ENCODE data around the gene NFKBIZ.

DNA sequence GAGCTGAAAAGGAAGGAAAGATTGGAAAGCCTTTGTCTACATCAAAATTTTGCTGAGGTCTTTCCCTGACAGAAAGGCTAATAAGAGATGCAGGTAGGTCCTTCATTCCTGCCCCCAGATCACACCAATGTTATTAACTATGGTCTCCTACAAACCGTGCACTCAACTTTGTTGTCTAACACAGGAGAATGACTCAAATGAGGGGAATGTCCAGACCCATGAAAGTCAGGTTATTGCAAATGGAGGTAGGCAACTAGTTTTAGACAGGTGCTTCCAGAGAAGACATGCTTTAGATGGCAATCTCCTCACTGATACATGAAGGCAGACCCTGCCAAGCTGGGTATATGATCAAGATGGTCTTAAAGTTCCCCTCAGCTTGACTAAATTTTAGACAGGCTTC lies 51.0 kb downstream of the NFKBIZ start:
- TF ChIP-seq, protein P1, sequence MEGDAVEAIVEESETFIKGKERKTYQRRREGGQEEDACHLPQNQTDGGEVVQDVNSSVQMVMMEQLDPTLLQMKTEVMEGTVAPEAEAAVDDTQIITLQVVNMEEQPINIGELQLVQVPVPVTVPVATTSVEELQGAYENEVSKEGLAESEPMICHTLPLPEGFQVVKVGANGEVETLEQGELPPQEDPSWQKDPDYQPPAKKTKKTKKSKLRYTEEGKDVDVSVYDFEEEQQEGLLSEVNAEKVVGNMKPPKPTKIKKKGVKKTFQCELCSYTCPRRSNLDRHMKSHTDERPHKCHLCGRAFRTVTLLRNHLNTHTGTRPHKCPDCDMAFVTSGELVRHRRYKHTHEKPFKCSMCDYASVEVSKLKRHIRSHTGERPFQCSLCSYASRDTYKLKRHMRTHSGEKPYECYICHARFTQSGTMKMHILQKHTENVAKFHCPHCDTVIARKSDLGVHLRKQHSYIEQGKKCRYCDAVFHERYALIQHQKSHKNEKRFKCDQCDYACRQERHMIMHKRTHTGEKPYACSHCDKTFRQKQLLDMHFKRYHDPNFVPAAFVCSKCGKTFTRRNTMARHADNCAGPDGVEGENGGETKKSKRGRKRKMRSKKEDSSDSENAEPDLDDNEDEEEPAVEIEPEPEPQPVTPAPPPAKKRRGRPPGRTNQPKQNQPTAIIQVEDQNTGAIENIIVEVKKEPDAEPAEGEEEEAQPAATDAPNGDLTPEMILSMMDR (IDR thresholded peaks at IDR 0.05; ENCODE audit: low read depth, low read length), result no peak
- no peak for TF ChIP-seq EZH2phosphoT487 (IDR thresholded peaks at IDR 0.05; ENCODE audit: low read depth)
